ENCODE data around the gene HBM. TPM values are rescaled to one million over a fixed set of nuclear protein-coding genes. Genes with fewer than 3 reads are reported as not detected.
"Not testable (repeated sequence)": the region's sequence is repeated elsewhere in the genome, so short reads cannot be mapped to it uniquely, and the experiment has no call there.

The HBM gene
- total RNA-seq, 1 donor, result not detected

GRCh38 chr16:194516-194915 is 28.7 kb downstream of the HBM start:
- no peak for TF ChIP-seq CTCF (IDR thresholded peaks at IDR 0.05; ENCODE audit: insufficient read depth, low read length)
- DNase-seq (ENCODE audit: low read depth), result no peak
- no peak overlapping the region for H3K4me3 ChIP-seq (ENCODE audit: low read depth, low read length)

- TF ChIP-seq CTCF (IDR thresholded peaks at IDR 0.05; ENCODE audit: insufficient read depth, low read length), result no peak
- peak; percentile 58 for DNase-seq (ENCODE audit: low read depth)
- no peak overlapping the region for H3K4me3 ChIP-seq (ENCODE audit: low read depth, low read length)
These were observed 34.6 kb downstream of the HBM start for GRCh38 chr16:200388-200787.

GRCh38 chr16:203246-203645 is 37.5 kb downstream of the HBM start:
- H3K4me3 ChIP-seq (ENCODE audit: low read depth, low read length), result no peak overlapping the region
- no peak for DNase-seq (ENCODE audit: low read depth)
- no peak for TF ChIP-seq CTCF (IDR thresholded peaks at IDR 0.05; ENCODE audit: insufficient read depth, low read length)

- DNase-seq (ENCODE audit: low read depth); H3K4me3 ChIP-seq (ENCODE audit: low read depth, low read length): not testable (repeated sequence)
These were observed 38.3 kb downstream of the HBM start for GRCh38 chr16:204046-204445.

GRCh38 chr16:209359-209758 is 43.6 kb downstream of the HBM start:
- DNase-seq (ENCODE audit: low read depth); H3K4me3 ChIP-seq (ENCODE audit: low read depth, low read length): not testable (repeated sequence)

- DNase-seq (ENCODE audit: low read depth); H3K4me3 ChIP-seq (ENCODE audit: low read depth, low read length): not testable (repeated sequence)
These were observed 45.9 kb downstream of the HBM start for GRCh38 chr16:211631-212180.

GRCh38 chr16:212999-213398 is 47.2 kb downstream of the HBM start:
- DNase-seq (ENCODE audit: low read depth), result no peak
- TF ChIP-seq CTCF (IDR thresholded peaks at IDR 0.05; ENCODE audit: insufficient read depth, low read length), result no peak
- no peak overlapping the region for H3K4me3 ChIP-seq (ENCODE audit: low read depth, low read length)

Small RNA genes within 50 kb of the gene (small RNA-seq; reads per million reads assigned to genes)
- gene RF00019, result not detected

Other genes starting within 250 kb of the HBM start
- gene POLR3K, start 112.4 kb upstream of the HBM start, total RNA-seq (ENCODE audit: low replicate concordance), result 5.1 and 6.1 TPM in 2 replicates
- 11.8 and 15.8 TPM in 2 replicates for gene SNRNP25, start 112.2 kb upstream of the HBM start, total RNA-seq (ENCODE audit: low replicate concordance)
- 39.4 and 66.8 TPM in 2 replicates for gene RHBDF1, start 93.3 kb upstream of the HBM start, total RNA-seq (ENCODE audit: low replicate concordance)
- 53.1 and 124 TPM in 2 replicates for gene MPG, start 87.8 kb upstream of the HBM start, total RNA-seq (ENCODE audit: low replicate concordance)
- gene NPRL3, start 27.3 kb upstream of the HBM start, total RNA-seq (ENCODE audit: low replicate concordance), result 7.1 and 13.0 TPM in 2 replicates
- gene HBZ, start 13.3 kb upstream of the HBM start, total RNA-seq (ENCODE audit: low replicate concordance), result not detected in 2 replicates
- not detected in 2 replicates for gene HBA2, start 6.9 kb downstream of the HBM start, total RNA-seq (ENCODE audit: low replicate concordance)
- not detected in 2 replicates for gene HBA1, start 10.7 kb downstream of the HBM start, total RNA-seq (ENCODE audit: low replicate concordance)
- gene HBQ1, start 14.5 kb downstream of the HBM start, total RNA-seq (ENCODE audit: low replicate concordance), result 0.63 TPM in 1 of 2 replicates, not detected in the other
- gene LUC7L, start 63.5 kb downstream of the HBM start, total RNA-seq (ENCODE audit: low replicate concordance), result 37.0 and 82.3 TPM in 2 replicates
- gene FAM234A, start 68.8 kb downstream of the HBM start, total RNA-seq (ENCODE audit: low replicate concordance), result 49.5 and 72.0 TPM in 2 replicates
- 1.2 and 2.0 TPM in 2 replicates for gene RGS11, start 110.0 kb downstream of the HBM start, total RNA-seq (ENCODE audit: low replicate concordance)
- gene ARHGDIG, start 114.6 kb downstream of the HBM start, total RNA-seq (ENCODE audit: low replicate concordance), result 1.6 TPM in 1 of 2 replicates, not detected in the other
- gene PDIA2, start 117.2 kb downstream of the HBM start, total RNA-seq (ENCODE audit: low replicate concordance), result not detected in 2 replicates
- 13.4 and 26.4 TPM in 2 replicates for gene AXIN1, start 186.7 kb downstream of the HBM start, total RNA-seq (ENCODE audit: low replicate concordance)
- gene MRPL28, start 204.6 kb downstream of the HBM start, total RNA-seq (ENCODE audit: low replicate concordance), result 49.3 and 83.6 TPM in 2 replicates
- gene PGAP6, start 216.0 kb downstream of the HBM start, total RNA-seq (ENCODE audit: low replicate concordance), result 25.2 and 51.2 TPM in 2 replicates
- 35.8 and 75.8 TPM in 2 replicates for gene NME4, start 231.2 kb downstream of the HBM start, total RNA-seq (ENCODE audit: low replicate concordance)
- gene DECR2, start 235.9 kb downstream of the HBM start, total RNA-seq (ENCODE audit: low replicate concordance), result 6.1 and 8.1 TPM in 2 replicates

Measured in fibroblast of the aortic adventitia (primary cell).